Measurements from ENCODE around the gene MIEF1. TPM values are rescaled to one million over a fixed set of nuclear protein-coding genes. Genes with fewer than 3 reads are reported as not detected.

Gene MIEF1
- polyA plus RNA-seq, 1 of the 3 experiments (the other 2 are of a cell fraction), result 7.5 TPM

GRCh38 chr22:39462443-39463221 is 39.5 kb upstream of the MIEF1 start:
- H3K4me3 ChIP-seq (ENCODE audit: low read depth in 2 of 2, low read length in 1 of 2), result no peak overlapping the region
- peaks cover 0 to 19% of the 10 kb centered on the region in 2 experiments; a peak in 1 of 4 replicates for H3K4me1 ChIP-seq (ENCODE audit: control insufficient read depth in 1 of 2, insufficient read depth in 2 of 2, low read depth in 1 of 2, low read length in 1 of 2)
- H3F3A ChIP-seq (replicated peaks; ENCODE audit: insufficient read depth), result no peaks in the 10 kb centered on the region
- H3K9me3 ChIP-seq, result no peaks in the 10 kb centered on the region
- peak overlapping the region in 1 of 2 experiments; percentile 47; a peak in 1 of 4 replicates for H3K27ac ChIP-seq (ENCODE audit: low read depth in 2 of 2, low read length in 1 of 2)
- H3K9ac ChIP-seq, result no peak overlapping the region
- ChIA-PET POLR2A (no interaction called here), CTCF (interaction anchor here (0.6 kb wide), 1 partner anchor 19 kb away, joined by 3 read pairs; no protein-coding TSS in a partner anchor)
- no peaks in the 10 kb centered on the region for H4K20me1 ChIP-seq (ENCODE audit: insufficient read depth)
- no peaks in the 10 kb centered on the region for H3K36me3 ChIP-seq (replicated peaks in 1 of 2; ENCODE audit: control insufficient read depth in 1 of 2, insufficient read depth in 2 of 2, low read length in 1 of 2)
- H3K4me2 ChIP-seq, result no peak overlapping the region
- DNase-seq, result peak; percentile 60
- no peaks in the 10 kb centered on the region for H3K9me2 ChIP-seq
- 53% methylated on average over 2 of the region's 13 CpGs for WGBS (ENCODE audit: low lambda C conversion rate)
- no peak overlapping the region for H2AFZ ChIP-seq (ENCODE audit: low read depth)
- TF ChIP-seq RXRA (IDR thresholded peaks at IDR 0.05; ENCODE audit: borderline replicate concordance, low read depth), result no peak
- TF ChIP-seq FOXM1 (IDR thresholded peaks at IDR 0.05; ENCODE audit: low read depth), result no peak
- TF ChIP-seq RAD21 (IDR thresholded peaks at IDR 0.05; ENCODE audit: low read length), result peak; percentile 49
- H3K27me3 ChIP-seq (ENCODE audit: insufficient read depth), result no peaks in the 10 kb centered on the region; the same call in 1 of the 2 replicates
- H3K79me2 ChIP-seq (ENCODE audit: insufficient read depth), result no peaks in the 10 kb centered on the region

GRCh38 chr22:39463277-39463676 is 38.8 kb upstream of the MIEF1 start:
- H2AFZ ChIP-seq (ENCODE audit: low read depth), result no peak overlapping the region
- DNase-seq, result no peak
- no peaks in the 10 kb centered on the region for H3K36me3 ChIP-seq (replicated peaks in 1 of 2; ENCODE audit: control insufficient read depth in 1 of 2, insufficient read depth in 2 of 2, low read length in 1 of 2)
- H3K9me3 ChIP-seq, result no peaks in the 10 kb centered on the region
- peaks cover 0 to 19% of the 10 kb centered on the region in 2 experiments; a peak in 1 of 4 replicates for H3K4me1 ChIP-seq (ENCODE audit: control insufficient read depth in 1 of 2, insufficient read depth in 2 of 2, low read depth in 1 of 2, low read length in 1 of 2)
- no peak overlapping the region; a peak in 1 of 4 replicates for H3K27ac ChIP-seq (ENCODE audit: low read depth in 2 of 2, low read length in 1 of 2)
- H3K9me2 ChIP-seq, result no peaks in the 10 kb centered on the region
- H3K27me3 ChIP-seq (ENCODE audit: insufficient read depth), result no peaks in the 10 kb centered on the region; the same call in 1 of the 2 replicates
- H3K9ac ChIP-seq, result no peak overlapping the region
- no peaks in the 10 kb centered on the region for H3K79me2 ChIP-seq (ENCODE audit: insufficient read depth)
- H4K20me1 ChIP-seq (ENCODE audit: insufficient read depth), result no peaks in the 10 kb centered on the region
- H3K4me2 ChIP-seq, result no peak overlapping the region
- no peaks in the 10 kb centered on the region for H3F3A ChIP-seq (replicated peaks; ENCODE audit: insufficient read depth)
- no CpG with 5 or more reads among the region's 6 CpGs for WGBS (ENCODE audit: low lambda C conversion rate)
- TF ChIP-seq FOSL2 (IDR thresholded peaks at IDR 0.05; ENCODE audit: borderline replicate concordance, low read depth) (no peak), ZBTB33 (IDR thresholded peaks at IDR 0.05; ENCODE audit: borderline replicate concordance, low read depth) (no peak), RFX5 (IDR thresholded peaks at IDR 0.05; ENCODE audit: low read length) (no peak), YY1 (IDR thresholded peaks at IDR 0.05; ENCODE audit: low read depth) (no peak), SMC3 (IDR thresholded peaks at IDR 0.05; ENCODE audit: low read depth, low read length) (no peak), REST (IDR thresholded peaks at IDR 0.05; ENCODE audit: low read depth, low read length) (no peak), MEF2A (IDR thresholded peaks at IDR 0.05; ENCODE audit: borderline replicate concordance, low read depth) (no peak), RXRA (IDR thresholded peaks at IDR 0.05; ENCODE audit: borderline replicate concordance, low read depth) (no peak), FOXM1 (IDR thresholded peaks at IDR 0.05; ENCODE audit: low read depth) (no peak), TAF1 (IDR thresholded peaks at IDR 0.05; ENCODE audit: borderline replicate concordance, low read depth, low read length) (no peak)
- ChIA-PET CTCF (no interaction called here), POLR2A (no interaction called here)
- no peak overlapping the region for H3K4me3 ChIP-seq (ENCODE audit: low read depth in 2 of 2, low read length in 1 of 2)
